Esophagus muscularis mucosa (tissue), 4 donors: ENCODE data around the gene KBTBD13. TPM values are rescaled to one million over a fixed set of nuclear protein-coding genes. Genes with fewer than 3 reads are reported as not detected.

Experiments
- DNase-seq: peaks from one replicate; pipeline ENCODE4 v3.0.0-alpha.2; 2017; ENCODE audit errors: extremely low spot score
- H3K27ac ChIP-seq, 4 donors: fragments of 200-600 bp; sonication (generic); replicated peaks in 1 of 4; 1 replicate in 3 of 4; 2 replicates in 1 of 4; pipeline ENCODE4 v1.5.1; 2016 to 2019; ENCODE audit warnings: mild to moderate bottlenecking in 1 of 4
- H3K27me3 ChIP-seq, 4 donors: fragments of 200-600 bp; sonication (generic); one replicate each; pipeline versions ENCODE4 v1.5.1 to v1.6.0; 2016 to 2019
- H3K36me3 ChIP-seq, 4 donors: fragments of 200-600 bp; sonication (generic); one replicate each; pipeline ENCODE4 v1.5.1; 2016 to 2019
- H3K4me1 ChIP-seq, 4 donors: fragments of 200-600 bp; sonication (generic); one replicate each; pipeline ENCODE4 v1.5.1; 2016 to 2019
- H3K4me3 ChIP-seq, 4 donors: fragments of 200-600 bp; sonication (generic); 1 replicate in 2 of 4; 2 replicates in 2 of 4; pipeline ENCODE4 v1.5.1; 2016 to 2019; ENCODE audit warnings: mild to moderate bottlenecking in 4 of 4, moderate library complexity in 1 of 4
- H3K9me3 ChIP-seq, 4 donors: fragments of 200-600 bp; sonication (generic); 1 replicate in 3 of 4; 2 replicates in 1 of 4; pipeline ENCODE4 v1.5.1; 2016 to 2019
- EP300 ChIP-seq: sonication (generic); formaldehyde crosslinking; IDR thresholded peaks from one replicate; pipeline ENCODE4 v1.6.1; 2017; ENCODE audit warnings: antibody characterized with exemption
- POLR2A ChIP-seq: fragments of 450-650 bp; IDR thresholded peaks from one replicate; pipeline ENCODE4 v1.6.1; 2017; ENCODE audit warnings: antibody characterized with exemption, moderate library complexity, mild to moderate bottlenecking, low read depth
- POLR2AphosphoS5 ChIP-seq, 2 donors: sonication (generic); formaldehyde crosslinking; IDR thresholded peaks; one replicate each; pipeline ENCODE4 v1.6.1; 2017; ENCODE audit warnings: antibody characterized with exemption in 2 of 2
- WGBS: methylation state at CpG from one replicate; pipeline ENCODE4 v1.1.5; 2018; 5-methylcytosine and 5-hydroxymethylcytosine counted together
- intact Hi-C: fragments of 100-400 bp; cut with DNase I; formaldehyde crosslinking; loops from one replicate; pipeline ENCODE4 v1.15.1; 2023
- total RNA-seq, 4 donors: library from RNA; depleted of rRNA; stranded (reverse); fragments of >200 nt; gene quantifications; one replicate each; pipeline versions ENCODE4 v1.1.0 to v1.2.1, GENCODE V29; 2016
- TF ChIP-seq, protein P1 (sequence below), 3 experiments: fragments of 200-600 bp in 2 of 3; fragments of 450-650 bp in 1 of 3; sonication (generic) in 2 of 3; IDR thresholded peaks; one replicate each; pipeline ENCODE4 v1.5.1; 2017 to 2019; ENCODE audit warnings: antibody characterized with exemption in 3 of 3, mild to moderate bottlenecking in 2 of 3, moderate library complexity in 1 of 3

Gene KBTBD13
- total RNA-seq, 4 donors from 2014 or later = 0.17 TPM; not detected in 3

DNA sequence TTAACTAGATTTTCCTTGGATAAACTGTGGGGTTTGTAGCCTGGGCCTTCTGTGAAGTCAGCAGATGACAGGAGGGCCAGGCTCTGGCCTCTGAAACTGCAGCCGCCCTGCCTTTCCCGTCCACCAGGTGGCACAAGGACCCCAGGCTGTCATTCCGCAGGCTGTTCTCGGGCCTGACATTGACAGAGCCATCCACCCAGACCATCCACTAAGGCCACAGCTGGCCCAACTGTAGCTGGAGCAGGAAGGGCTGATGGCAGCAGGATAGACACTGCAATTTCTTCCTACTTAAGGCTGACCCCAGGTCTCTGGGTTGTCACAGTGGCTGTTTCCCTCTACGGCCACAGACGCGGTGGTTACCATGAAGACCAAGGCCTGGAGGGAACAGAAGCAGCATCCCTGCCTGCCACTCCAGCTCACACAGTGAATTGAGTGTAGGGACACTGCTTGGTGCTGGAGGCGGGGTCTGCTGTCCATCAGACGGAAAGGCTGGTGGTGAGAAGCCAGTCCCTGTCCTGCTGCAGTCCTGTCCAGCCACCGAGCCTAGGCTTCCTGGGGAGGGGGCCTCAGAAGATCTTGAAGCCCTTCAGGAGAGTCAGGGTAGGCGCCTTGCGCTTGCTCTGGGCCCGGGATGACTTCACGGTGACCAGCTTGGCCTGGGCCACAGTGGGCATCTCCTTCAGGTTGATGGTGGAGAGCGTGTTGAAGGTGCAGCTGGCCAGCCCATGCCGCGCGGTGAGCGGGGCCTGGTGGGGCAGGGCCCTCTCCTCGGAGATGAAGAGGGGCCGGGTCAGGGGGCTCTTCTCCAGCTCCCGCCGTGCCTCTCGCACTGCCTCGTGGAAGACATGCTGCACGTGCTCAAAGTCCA is 22.0 kb upstream of the KBTBD13 start:
- intact Hi-C loops = loop anchor here (2.0 kb wide), 2 partner anchors 24 to 46 kb away; no protein-coding TSS in a partner anchor
- WGBS = 20% methylated on average over 1 of the region's 26 CpGs
- Histone ChIP-seq H3K27ac (peak overlapping the region; percentile 75 to 98 (median 96)), H3K4me3 (no peak overlapping the region), H3K36me3 (peaks cover 28 to 77% (median 46%) of the 10 kb centered on the region in 4 donors), H3K27me3 (no peaks in the 10 kb centered on the region), H3K4me1 (peaks cover 26 to 70% (median 67%) of the 10 kb centered on the region in 4 donors), H3K9me3 (no peaks in the 10 kb centered on the region)
- DNase-seq = no peak
- TF ChIP-seq POLR2AphosphoS5 (IDR thresholded peaks at IDR 0.05) = peak; percentile 56 to 61
- no peak for TF ChIP-seq EP300
- TF ChIP-seq, protein P1, sequence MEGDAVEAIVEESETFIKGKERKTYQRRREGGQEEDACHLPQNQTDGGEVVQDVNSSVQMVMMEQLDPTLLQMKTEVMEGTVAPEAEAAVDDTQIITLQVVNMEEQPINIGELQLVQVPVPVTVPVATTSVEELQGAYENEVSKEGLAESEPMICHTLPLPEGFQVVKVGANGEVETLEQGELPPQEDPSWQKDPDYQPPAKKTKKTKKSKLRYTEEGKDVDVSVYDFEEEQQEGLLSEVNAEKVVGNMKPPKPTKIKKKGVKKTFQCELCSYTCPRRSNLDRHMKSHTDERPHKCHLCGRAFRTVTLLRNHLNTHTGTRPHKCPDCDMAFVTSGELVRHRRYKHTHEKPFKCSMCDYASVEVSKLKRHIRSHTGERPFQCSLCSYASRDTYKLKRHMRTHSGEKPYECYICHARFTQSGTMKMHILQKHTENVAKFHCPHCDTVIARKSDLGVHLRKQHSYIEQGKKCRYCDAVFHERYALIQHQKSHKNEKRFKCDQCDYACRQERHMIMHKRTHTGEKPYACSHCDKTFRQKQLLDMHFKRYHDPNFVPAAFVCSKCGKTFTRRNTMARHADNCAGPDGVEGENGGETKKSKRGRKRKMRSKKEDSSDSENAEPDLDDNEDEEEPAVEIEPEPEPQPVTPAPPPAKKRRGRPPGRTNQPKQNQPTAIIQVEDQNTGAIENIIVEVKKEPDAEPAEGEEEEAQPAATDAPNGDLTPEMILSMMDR (IDR thresholded peaks at IDR 0.05) = peak; percentile 91 to 97 (median 93)
- TF ChIP-seq POLR2A = no peak

DNA sequence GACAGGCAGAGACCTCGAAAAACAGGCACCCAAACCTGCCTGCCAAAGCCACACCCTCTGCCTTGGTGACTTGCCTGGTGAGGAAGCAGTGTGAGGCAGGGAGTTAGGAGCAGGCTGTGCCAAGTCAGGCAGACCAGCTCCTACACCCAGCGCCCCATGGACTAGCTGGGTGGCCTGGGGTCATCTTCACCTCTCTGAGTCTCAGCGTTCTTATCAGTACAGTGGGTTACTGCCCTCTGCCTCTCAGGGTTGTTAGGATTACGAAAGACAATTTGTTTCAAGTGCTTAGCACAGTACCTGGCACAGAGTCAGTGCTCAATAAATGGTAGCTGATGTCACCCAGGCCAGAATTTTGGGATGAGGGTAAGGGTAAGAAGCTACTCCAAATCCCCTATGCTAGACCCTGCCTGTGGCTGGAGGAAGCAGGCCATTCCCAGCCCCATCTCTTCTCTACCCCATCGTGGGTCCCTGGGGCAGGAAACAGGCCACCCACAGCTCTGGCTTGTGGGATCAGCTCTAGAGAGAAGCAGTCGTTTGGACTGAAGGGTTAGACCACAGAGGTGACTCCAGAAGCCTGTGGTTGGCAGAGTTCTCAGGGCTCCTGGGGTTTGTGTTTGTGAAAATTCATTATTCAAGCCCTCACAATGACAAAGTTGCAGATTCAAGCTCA is 21.2 kb upstream of the KBTBD13 start:
- H3K36me3 ChIP-seq = peaks cover 28 to 79% (median 48%) of the 10 kb centered on the region in 4 donors
- peaks cover 26 to 69% (median 66%) of the 10 kb centered on the region in 4 donors for H3K4me1 ChIP-seq
- no peak overlapping the region for H3K4me3 ChIP-seq
- no peaks in the 10 kb centered on the region for H3K27me3 ChIP-seq
- 43% methylated on average over 6 of the region's 6 CpGs for WGBS
- intact Hi-C loops = loop anchor here (2.0 kb wide), 2 partner anchors 23 to 45 kb away; no protein-coding TSS in a partner anchor
- H3K27ac ChIP-seq = peak overlapping the region; percentile 75 to 98 (median 96)
- TF ChIP-seq, protein P1 (IDR thresholded peaks at IDR 0.05) = no peak
- TF ChIP-seq POLR2AphosphoS5 (IDR thresholded peaks at IDR 0.05) = peak in 1 of 2 donors; percentile 11
- no peaks in the 10 kb centered on the region for H3K9me3 ChIP-seq
- DNase-seq = no peak

DNA sequence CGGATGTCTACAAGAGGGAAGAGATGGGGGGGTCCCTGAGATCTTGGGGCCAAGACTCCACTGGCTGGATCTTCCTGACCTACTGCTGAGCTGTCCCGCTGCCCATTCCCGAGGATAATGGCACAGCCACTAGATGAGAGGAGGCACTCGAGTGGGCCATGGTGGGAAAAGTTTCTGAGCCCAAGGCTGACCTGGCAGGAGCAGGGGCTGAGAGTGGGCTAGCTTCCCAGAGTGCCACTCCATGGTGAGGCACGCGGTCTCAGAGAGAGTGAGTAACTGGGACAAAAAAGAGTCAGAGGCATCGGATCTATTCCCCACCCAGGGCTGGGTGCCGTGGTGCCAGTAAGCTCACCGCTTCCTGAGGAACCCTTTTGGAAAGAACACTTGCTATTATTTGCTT is 20.4 kb upstream of the KBTBD13 start:
- peak overlapping the region; percentile 75 to 98 (median 96) for H3K27ac ChIP-seq
- intact Hi-C loops = no loop called here

DNA sequence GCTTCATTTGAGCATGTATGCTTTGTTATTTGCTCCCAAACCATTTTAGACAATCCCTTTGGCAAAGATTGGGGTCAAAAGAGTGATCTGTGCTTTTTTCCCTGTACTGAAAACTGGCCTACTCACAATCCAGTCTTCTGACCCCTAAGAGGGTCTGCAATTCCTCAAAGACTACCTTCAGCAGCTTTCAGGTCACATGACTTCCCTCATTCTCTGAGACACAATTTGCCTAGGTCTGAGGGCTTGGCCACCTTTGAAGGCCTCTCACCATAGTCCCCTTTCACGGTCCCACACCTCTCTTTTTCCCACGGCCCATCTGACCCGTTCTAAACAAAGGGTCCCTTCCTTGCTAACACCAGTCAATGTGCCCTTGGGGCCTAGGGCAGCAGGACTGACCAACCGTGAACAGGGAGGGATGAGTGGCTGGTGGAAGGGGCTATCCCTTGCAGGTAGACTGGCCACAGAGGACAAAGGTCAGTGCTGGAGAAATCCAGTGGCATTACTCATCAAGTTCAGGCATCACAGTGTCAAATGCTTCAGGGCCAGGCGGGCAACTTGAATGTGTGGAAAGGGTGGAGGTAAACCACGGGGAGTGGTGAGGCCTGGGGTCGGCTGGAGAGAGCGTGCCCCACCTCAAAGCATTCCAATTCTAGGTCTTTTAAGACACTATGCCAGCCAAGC is 19.5 kb upstream of the KBTBD13 start:
- Histone ChIP-seq H3K27me3 (no peaks in the 10 kb centered on the region), H3K4me1 (peaks cover 39 to 80% (median 78%) of the 10 kb centered on the region in 4 donors), H3K36me3 (peaks cover 28 to 68% (median 41%) of the 10 kb centered on the region in 4 donors), H3K27ac (peak overlapping the region; percentile 95 to 98 (median 96)), H3K9me3 (no peaks in the 10 kb centered on the region), H3K4me3 (no peak overlapping the region)
- intact Hi-C loops = no loop called here
- no peak for DNase-seq
- TF ChIP-seq, protein P1 (IDR thresholded peaks at IDR 0.05) = no peak
- TF ChIP-seq EP300 (no peak), POLR2A (no peak), POLR2AphosphoS5 (IDR thresholded peaks at IDR 0.05) (no peak)
- 69% methylated on average over 8 of the region's 8 CpGs for WGBS

More for the DNA sequence above, 20.4 kb upstream of the KBTBD13 start:
- Histone ChIP-seq H3K9me3 (no peaks in the 10 kb centered on the region), H3K4me1 (peaks cover 33 to 71% (median 69%) of the 10 kb centered on the region in 4 donors), H3K27me3 (no peaks in the 10 kb centered on the region), H3K36me3 (peaks cover 28 to 77% (median 47%) of the 10 kb centered on the region in 4 donors), H3K4me3 (no peak overlapping the region)
- TF ChIP-seq POLR2A (no peak), POLR2AphosphoS5 (IDR thresholded peaks at IDR 0.05) (no peak), EP300 (no peak)
- TF ChIP-seq, protein P1 (IDR thresholded peaks at IDR 0.05) = no peak
- WGBS = 74% methylated on average over 9 of the region's 9 CpGs
- DNase-seq = no peak
